K562 (cell line): ENCODE results near the gene TCAF1. TPM values are rescaled to one million over a fixed set of nuclear protein-coding genes. Genes with fewer than 3 reads are reported as not detected.

ENCODE experiments used
- ATAC-seq: fragments of 200-7000 bp; cut with Tn5 transposase; 3 replicates; pipeline ENCODE4 v1.9.1; 2020; ENCODE audit warnings: moderate library complexity
- BruUV-seq: library from RNA; stranded (reverse); fragments of 400-500 nt; replicated peaks from 2 replicates; lab custom pipeline; 2021; lab: Mats Ljungman, UMichigan
- CTCF ChIA-PET: fragments of 300-600 bp; formaldehyde crosslinking; extraction: SDS; loops from one replicate; lab custom pipeline; 2021; ENCODE audit warnings: low intra/inter-chr PET ratio; lab: Yijun Ruan, JAX
- POLR2A ChIA-PET: fragments of 300-600, 350-650 bp; sonication (Branson Sonifier 250); formaldehyde crosslinking; extraction: SDS; loops from one replicate; lab custom pipeline; 2021; ENCODE audit warnings: antibody characterized with exemption, inconsistent platforms; lab: Yijun Ruan, JAX
- DNase-seq, 4 experiments: peaks; one replicate each; pipeline versions ENCODE4 v3.0.0 to v3.0.0-alpha.2; 2011 to 2018; ENCODE audit warnings: low spot score in 3 of 4, mixed read lengths in 3 of 4; ENCODE audit errors: extremely low read depth in 1 of 4
- FAIRE-seq: peaks from 2 replicates; lab custom pipeline; 2011; peaks lifted over from hg19 to GRCh38; lab: Jason Lieb, UNC
- H2AFZ ChIP-seq: 2 replicates; pipeline ENCODE4 v1.6.0; 2011; ENCODE audit warnings: low read depth, low read length, control low read depth, inconsistent platforms
- H3K27ac ChIP-seq: fragments of 200-600 bp; 3 replicates; pipeline ENCODE4 v1.8.0; 2011; ENCODE audit warnings: low read depth, mild to moderate bottlenecking, control low read depth, inconsistent platforms, low read length, moderate library complexity, mixed read lengths; ENCODE audit errors: extremely low read depth
- H3K27me3 ChIP-seq, 2 experiments: fragments of 300-600 bp in 1 of 2; 2 replicates in 1 of 2; 3 replicates in 1 of 2; pipeline versions ENCODE4 v1.6.0 to v1.8.0; 2011; ENCODE audit warnings: inconsistent platforms in 2 of 2, low read length in 2 of 2, mild to moderate bottlenecking in 1 of 2, mixed read lengths in 1 of 2, moderate library complexity in 1 of 2; ENCODE audit not compliant: control insufficient read depth in 2 of 2, insufficient read depth in 2 of 2
- H3K36me3 ChIP-seq: fragments of 300-600 bp; 3 replicates; pipeline ENCODE4 v1.8.0; 2011; ENCODE audit warnings: mild to moderate bottlenecking, low read length, inconsistent platforms; ENCODE audit not compliant: control insufficient read depth, insufficient read depth
- H3K4me1 ChIP-seq, 2 experiments: fragments of 200-600 bp in 1 of 2; replicated peaks in 1 of 2; 2 replicates in 1 of 2; 3 replicates in 1 of 2; pipeline versions ENCODE4 v1.5.1 to v1.8.0; 2011; ENCODE audit warnings: inconsistent platforms in 2 of 2, low read length in 2 of 2, mild to moderate bottlenecking in 1 of 2, mixed read lengths in 1 of 2, moderate library complexity in 1 of 2; ENCODE audit not compliant: control insufficient read depth in 2 of 2, insufficient read depth in 2 of 2
- H3K4me2 ChIP-seq: 2 replicates; pipeline ENCODE4 v1.6.1; 2011; ENCODE audit warnings: low read length, control low read depth, inconsistent platforms, mixed read lengths; ENCODE audit not compliant: insufficient read depth
- H3K4me3 ChIP-seq: fragments of 200-600 bp; sonication (generic), shearing (Covaris generic); 2 replicates; pipeline ENCODE4 v1.5.1; 2016; ENCODE audit warnings: control low read depth, inconsistent platforms
- H3K79me2 ChIP-seq: fragments of 200-600 bp; 3 replicates; pipeline ENCODE4 v1.8.0; 2011; ENCODE audit warnings: low read length, inconsistent platforms; ENCODE audit not compliant: control insufficient read depth, insufficient read depth
- H3K9ac ChIP-seq, 2 experiments: 2 replicates each; pipeline versions ENCODE4 v1.6.0 to v1.6.1; 2011; ENCODE audit warnings: low read depth in 2 of 2, low read length in 2 of 2, control low read depth in 1 of 2, inconsistent platforms in 1 of 2, mild to moderate bottlenecking in 1 of 2, mixed read lengths in 1 of 2; ENCODE audit not compliant: insufficient read depth in 1 of 2
- H3K9me1 ChIP-seq: one replicate; pipeline ENCODE4 v1.6.0; 2011; ENCODE audit warnings: inconsistent platforms, mild to moderate bottlenecking, low read length, moderate library complexity; ENCODE audit not compliant: control insufficient read depth, insufficient read depth
- H3K9me3 ChIP-seq: replicated peaks from 2 replicates; pipeline ENCODE4 v1.5.1; 2011; ENCODE audit warnings: low read depth, low read length, inconsistent platforms; ENCODE audit not compliant: control insufficient read depth, insufficient read depth
- H4K20me1 ChIP-seq: replicated peaks from 2 replicates; pipeline ENCODE4 v1.6.1; 2011; ENCODE audit warnings: low read length, inconsistent platforms, mixed read lengths; ENCODE audit not compliant: control insufficient read depth, insufficient read depth
- DACH1 ChIP-seq: fragments of 450-650 bp; IDR thresholded peaks from 2 replicates; pipeline ENCODE4 v1.6.1; 2018; ENCODE audit not compliant: partially characterized antibody
- E2F6 ChIP-seq, 2 experiments: IDR thresholded peaks; 2 replicates each; pipeline ENCODE4 v1.6.1; 2011; ENCODE audit warnings: borderline replicate concordance in 1 of 2, control low read depth in 1 of 2, low read depth in 1 of 2, low read length in 1 of 2, mild to moderate bottlenecking in 1 of 2, mixed read lengths in 1 of 2, moderate library complexity in 1 of 2; ENCODE audit not compliant: insufficient read depth in 1 of 2, insufficient read length in 1 of 2, poor library complexity in 1 of 2, severe bottlenecking in 1 of 2; ENCODE audit errors: extremely low read depth in 1 of 2
- E4F1 ChIP-seq: fragments of 250-450 bp; sonication (Bioruptor Pico); IDR thresholded peaks from 2 replicates; pipeline ENCODE4 v1.5.0; 2021; ENCODE audit warnings: mild to moderate bottlenecking, borderline replicate concordance
- GTF3C2 ChIP-seq: IDR thresholded peaks from 3 replicates; pipeline ENCODE4 v1.6.1; 2011; ENCODE audit warnings: borderline replicate concordance, mild to moderate bottlenecking, moderate library complexity; ENCODE audit not compliant: insufficient read length; ENCODE audit errors: extremely low read depth
- MED1 ChIP-seq: sonication (generic); formaldehyde crosslinking; IDR thresholded peaks from 2 replicates; pipeline ENCODE4 v1.8.1; 2023; ENCODE audit warnings: missing genetic modification reagents, borderline replicate concordance
- MTA3 ChIP-seq: fragments of 450-650 bp; formaldehyde crosslinking; IDR thresholded peaks from 2 replicates; pipeline ENCODE4 v1.6.1; 2017; ENCODE audit warnings: mild to moderate bottlenecking, borderline replicate concordance
- PHF20 ChIP-seq: fragments of 450-650 bp; IDR thresholded peaks from 2 replicates; pipeline ENCODE4 v1.6.1; 2018; ENCODE audit not compliant: partially characterized antibody
- SIN3B ChIP-seq: fragments of 450-650 bp; IDR thresholded peaks from 2 replicates; pipeline ENCODE4 v1.6.1; 2017; ENCODE audit warnings: low read depth, mild to moderate bottlenecking, moderate library complexity
- TCF15 ChIP-seq: fragments of 250-450 bp; sonication (Bioruptor Pico); IDR thresholded peaks from 2 replicates; pipeline ENCODE4 v1.8.0; 2022; ENCODE audit warnings: moderate library complexity, mild to moderate bottlenecking, inconsistent platforms
- USF1 ChIP-seq: sonication (generic); formaldehyde crosslinking; IDR thresholded peaks from 2 replicates; pipeline ENCODE4 v1.9.0; 2022; ENCODE audit warnings: mild to moderate bottlenecking, missing genetic modification reagents
- ZBTB17 ChIP-seq: fragments of 450-650 bp; formaldehyde crosslinking; IDR thresholded peaks from 2 replicates; pipeline ENCODE4 v1.4.0; 2020; ENCODE audit warnings: mild to moderate bottlenecking
- ZC3H8 ChIP-seq: fragments of 450-650 bp; IDR thresholded peaks from 2 replicates; pipeline ENCODE4 v1.6.1; 2017
- ZKSCAN3 ChIP-seq: fragments of 250-450 bp; sonication (Bioruptor Pico); IDR thresholded peaks from 2 replicates; pipeline ENCODE4 v1.4.0; 2020
- ZNF217 ChIP-seq: sonication (generic); formaldehyde crosslinking; IDR thresholded peaks from 2 replicates; pipeline ENCODE4 v1.8.0; 2022; ENCODE audit warnings: mild to moderate bottlenecking, missing genetic modification reagents
- ZNF3 ChIP-seq: fragments of 250-450 bp; sonication (Bioruptor Pico); IDR thresholded peaks from 2 replicates; pipeline ENCODE4 v1.5.0; 2021; ENCODE audit warnings: mild to moderate bottlenecking, moderate library complexity
- ZNF316 ChIP-seq: fragments of 450-650 bp; IDR thresholded peaks from 2 replicates; pipeline ENCODE4 v1.6.1; 2016
- ZNF780A ChIP-seq: fragments of 250-450 bp; sonication (Bioruptor Pico); IDR thresholded peaks from 2 replicates; pipeline ENCODE4 v1.5.0; 2021; ENCODE audit warnings: mild to moderate bottlenecking
- WGBS: fragments of 100-300 bp; shearing (Covaris generic); methylation state at CpG from one replicate; pipeline ENCODE4 v1.1.6; 2016; ENCODE audit warnings: low coverage, mixed read lengths; ENCODE audit not compliant: insufficient coverage; ENCODE audit errors: missing lambda C conversion rate; 5-methylcytosine and 5-hydroxymethylcytosine counted together
- in situ Hi-C: fragments of 300-500 bp; cut with MboI; formaldehyde crosslinking; loops from 4 replicates; pipeline ENCODE4 v1.15.0; 2018; ENCODE audit warnings: inconsistent platforms, mixed read lengths
- intact Hi-C: fragments of 100-400 bp; cut with micrococcal nuclease; formaldehyde crosslinking; loops from 2 replicates; pipeline ENCODE4 v1.14.2; 2022
- polyA plus RNA-seq, 8 experiments: library from polyadenylated mRNA; depleted of rRNA in 4 of 8; stranded (reverse) in 5 of 8; unstranded in 3 of 8; fragments of >200 nt; fragmentation: Nextera tagmentation in 2 of 8; fragmentation: Illumina TruSeq in 1 of 8; extraction: Ambion mirVana in 2 of 8; extraction: Trizol in 1 of 8; gene quantifications; 2 replicates each; pipeline versions ENCODE4 v1.2.1 to v1.2.3, GENCODE V29; 2011 to 2014; ENCODE audit warnings: inconsistent platforms in 1 of 8, missing spikeins in 1 of 8
- total RNA-seq, 7 experiments: library from RNA; depleted of rRNA in 6 of 7; stranded (reverse); fragments of >200 nt in 6 of 7; fragmentation: Illumina TruSeq in 2 of 7; extraction: Trizol in 2 of 7; gene quantifications; 2 replicates each; pipeline versions ENCODE4 v1.2.1 to v1.2.3, GENCODE V29; 2011 to 2021; ENCODE audit warnings: low replicate concordance in 1 of 7

TCAF1 gene
- total and polyA plus RNA-seq, 9 of the 15 experiments (the other 6 are each of a cell fraction or from before 2014, with no cell fraction given), result 6.2 to 52.2 (median 24.4) TPM

- no TSS peak for BruUV-seq
- Histone ChIP-seq H3K27ac (no peak overlapping the region), H3K9me1 (no peaks in the 10 kb centered on the region), H3K9me3 (no peaks in the 10 kb centered on the region), H3K4me1 (no peaks in the 10 kb centered on the region), H3K4me3 (no peak overlapping the region), H3K9ac (no peak overlapping the region), H2AFZ (no peak overlapping the region), H3K79me2 (no peaks in the 10 kb centered on the region), H4K20me1 (no peaks in the 10 kb centered on the region), H3K27me3 (no peaks in the 10 kb centered on the region), H3K36me3 (no peaks in the 10 kb centered on the region), H3K4me2 (no peak overlapping the region)
- 55% methylated on average over 2 of the region's 2 CpGs for WGBS
- in situ Hi-C loops (loop anchor here (5.0 kb wide), 1 partner anchor 238 kb away; no protein-coding TSS in a partner anchor), intact Hi-C loops (no loop called here)
- no peak for DNase-seq
- CTCF ChIA-PET, result no interaction called here
- no peak for FAIRE-seq
- POLR2A ChIA-PET, result no interaction called here
- ATAC-seq, result peak; percentile 35; the same call in 2 of the 3 replicates
- TF ChIP-seq ZKSCAN3 (CRISPR knock-in tag) (no peak), SIN3B (no peak), ZBTB17 (CRISPR knock-in tag) (no peak), E2F6 (IDR thresholded peaks at IDR 0.05; ENCODE audit: borderline replicate concordance in 1 of 2, extremely low read depth in 1 of 2, insufficient read depth in 1 of 2, insufficient read length in 1 of 2, low read depth in 1 of 2, low read length in 1 of 2, poor library complexity in 1 of 2, severe bottlenecking in 1 of 2) (no peak), DACH1 (no peak), ZNF780A (no peak), E4F1 (CRISPR knock-in tag) (no peak), TCF15 (no peak), GTF3C2 (no peak), ZNF3 (CRISPR knock-in tag) (no peak), MTA3 (no peak), ZC3H8 (no peak), ZNF316 (no peak), MED1 (CRISPR knock-in tag) (no peak), ZNF217 (no peak), PHF20 (no peak), USF1 (CRISPR knock-in tag) (no peak)
Measured at GRCh38 chr7:143850682-143851081, 51.3 kb downstream of the TCAF1 start.
